Spleen (tissue), 7 donors: ENCODE results near the gene CADM2.

Experiments
- POLR2A ChIP-seq, 3 donors: fragments of 450-650 bp; IDR thresholded peaks; one replicate each; pipeline ENCODE4 v1.5.1; 2017; ENCODE audit warnings: antibody characterized with exemption in 3 of 3, mild to moderate bottlenecking in 1 of 3
- TF ChIP-seq, protein P1 (sequence below), 11 experiments: fragments of 200-600 bp in 7 of 11; fragments of 450-650 bp in 4 of 11; sonication (generic) in 4 of 11; IDR thresholded peaks in 8 of 11; conservative IDR thresholded peaks in 3 of 11; 1 replicate in 7 of 11; 2 replicates in 4 of 11; pipeline versions ENCODE4 v1.4.0 to v1.8.0; 2016 to 2021; ENCODE audit warnings: antibody characterized with exemption in 11 of 11, inconsistent platforms in 4 of 11, mild to moderate bottlenecking in 1 of 11
- donor health status: DM: no; HTN: no; CAD: no; lungs with moderate emphysema.
- donor health status: DM: no; HTN: no; CAD: no.
- donor health status: DM: no; HTN: no; CAD: no.

DNA sequence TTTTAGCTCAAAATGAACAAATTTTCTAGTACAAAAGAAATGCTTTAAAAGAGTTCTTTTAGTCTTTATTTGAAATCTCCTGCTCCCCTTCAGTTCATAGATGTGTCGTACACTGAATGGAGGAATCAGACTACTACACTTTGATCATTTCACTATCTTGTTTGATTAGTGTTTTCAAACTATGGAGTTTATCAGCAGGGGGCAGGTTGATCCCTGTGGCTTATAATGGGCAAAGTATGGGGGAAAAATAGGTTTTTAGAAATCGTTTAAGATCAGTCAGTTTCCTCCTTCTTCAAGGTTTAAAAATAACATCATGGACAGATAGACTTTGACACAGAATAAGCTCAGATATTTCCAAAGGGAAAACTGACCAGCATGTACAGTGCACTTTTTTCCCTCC is 701.7 kb downstream of the CADM2 start:
- TF ChIP-seq, protein P1, sequence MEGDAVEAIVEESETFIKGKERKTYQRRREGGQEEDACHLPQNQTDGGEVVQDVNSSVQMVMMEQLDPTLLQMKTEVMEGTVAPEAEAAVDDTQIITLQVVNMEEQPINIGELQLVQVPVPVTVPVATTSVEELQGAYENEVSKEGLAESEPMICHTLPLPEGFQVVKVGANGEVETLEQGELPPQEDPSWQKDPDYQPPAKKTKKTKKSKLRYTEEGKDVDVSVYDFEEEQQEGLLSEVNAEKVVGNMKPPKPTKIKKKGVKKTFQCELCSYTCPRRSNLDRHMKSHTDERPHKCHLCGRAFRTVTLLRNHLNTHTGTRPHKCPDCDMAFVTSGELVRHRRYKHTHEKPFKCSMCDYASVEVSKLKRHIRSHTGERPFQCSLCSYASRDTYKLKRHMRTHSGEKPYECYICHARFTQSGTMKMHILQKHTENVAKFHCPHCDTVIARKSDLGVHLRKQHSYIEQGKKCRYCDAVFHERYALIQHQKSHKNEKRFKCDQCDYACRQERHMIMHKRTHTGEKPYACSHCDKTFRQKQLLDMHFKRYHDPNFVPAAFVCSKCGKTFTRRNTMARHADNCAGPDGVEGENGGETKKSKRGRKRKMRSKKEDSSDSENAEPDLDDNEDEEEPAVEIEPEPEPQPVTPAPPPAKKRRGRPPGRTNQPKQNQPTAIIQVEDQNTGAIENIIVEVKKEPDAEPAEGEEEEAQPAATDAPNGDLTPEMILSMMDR (IDR thresholded peaks at IDR 0.05 in 8 of 11, conservative IDR thresholded peaks at IDR 0.05 in 3 of 11) = no peak
- TF ChIP-seq POLR2A (IDR thresholded peaks at IDR 0.05) = no peak
